SU-DHL-6 (cell line): ENCODE measurements around the gene NCKAP5.

Experiments
- H2AFZ ChIP-seq: fragments of 200-600 bp; sonication (generic); 2 replicates; pipeline ENCODE4 v1.6.1; 2014; ENCODE audit warnings: low read depth, mild to moderate bottlenecking, moderate library complexity, mixed read lengths, antibody characterized with exemption, low read length; ENCODE audit not compliant: severe bottlenecking
- H3F3A ChIP-seq: fragments of 200-600 bp; shearing (Covaris generic); 2 replicates; pipeline ENCODE4 v1.6.0; 2016; ENCODE audit warnings: antibody characterized with exemption, mild to moderate bottlenecking; ENCODE audit not compliant: insufficient read depth
- H3K27ac ChIP-seq: fragments of 200-600 bp; sonication (generic); 2 replicates; pipeline ENCODE4 v1.5.1; 2016; ENCODE audit warnings: low read depth, mild to moderate bottlenecking, low read length, moderate library complexity, mixed read lengths
- H3K27me3 ChIP-seq: fragments of 200-600 bp; sonication (generic), shearing (Covaris generic); 2 replicates; pipeline ENCODE4 v1.6.0; 2014; ENCODE audit warnings: mild to moderate bottlenecking, low read length
- H3K36me3 ChIP-seq: fragments of 200-600 bp; sonication (generic); 2 replicates; pipeline ENCODE4 v1.6.1; 2014; ENCODE audit warnings: mild to moderate bottlenecking, low read length, mixed read lengths
- H3K4me2 ChIP-seq: fragments of 300-600, 200-600 bp; shearing (Covaris generic), sonication (generic); 2 replicates; pipeline ENCODE4 v1.6.0; 2014; ENCODE audit warnings: low read length, low read depth, mild to moderate bottlenecking; ENCODE audit not compliant: poor library complexity, severe bottlenecking
- H3K4me3 ChIP-seq: fragments of 200-600 bp; sonication (generic); 2 replicates; pipeline ENCODE4 v1.5.1; 2014; ENCODE audit warnings: antibody characterized with exemption, low read length, mild to moderate bottlenecking, mixed read lengths; ENCODE audit not compliant: insufficient read depth, poor library complexity, severe bottlenecking
- H3K79me2 ChIP-seq: fragments of 200-600 bp; sonication (generic); 2 replicates; pipeline ENCODE4 v1.6.1; 2014; ENCODE audit warnings: mild to moderate bottlenecking, low read length, moderate library complexity; ENCODE audit not compliant: insufficient read depth
- H3K9ac ChIP-seq: fragments of 200-600 bp; sonication (generic); 2 replicates; pipeline ENCODE4 v1.7.0; 2014; ENCODE audit warnings: mild to moderate bottlenecking, low read length
- H3K9me2 ChIP-seq: fragments of 200-600 bp; sonication (generic); replicated peaks from 2 replicates; pipeline ENCODE4 v1.6.1; 2014; ENCODE audit warnings: low read length; ENCODE audit not compliant: insufficient read depth
- H3K9me3 ChIP-seq: fragments of 200-600 bp; sonication (generic); 2 replicates; pipeline ENCODE4 v1.6.1; 2014; ENCODE audit warnings: low read length, mixed read lengths; ENCODE audit not compliant: insufficient read depth
- H4K20me1 ChIP-seq: fragments of 200-600 bp; sonication (generic); 2 replicates; pipeline ENCODE4 v1.6.1; 2014; ENCODE audit warnings: low read depth, mild to moderate bottlenecking, antibody characterized with exemption, low read length, moderate library complexity, mixed read lengths
- CTCF ChIP-seq: fragments of 200-600 bp; sonication (generic); IDR thresholded peaks from one replicate; pipeline ENCODE4 v1.5.1; 2017; ENCODE audit warnings: antibody characterized with exemption, mild to moderate bottlenecking, low read length, moderate library complexity; ENCODE audit not compliant: insufficient read depth, poor library complexity, severe bottlenecking
- EZH2phosphoT487 ChIP-seq: fragments of 200-600 bp; sonication (generic), shearing (Covaris generic); conservative IDR thresholded peaks from 2 replicates; pipeline ENCODE4 v1.6.1; 2018; ENCODE audit warnings: mild to moderate bottlenecking, antibody characterized with exemption, low read length, moderate library complexity, mixed read lengths

Gene NCKAP5

GRCh38 chr2:132632000-132632649 is 936.1 kb downstream of the NCKAP5 start:
- Histone ChIP-seq H3F3A (no peaks in the 10 kb centered on the region), H3K9ac (no peak overlapping the region), H4K20me1 (no peaks in the 10 kb centered on the region), H3K27me3 (no peaks in the 10 kb centered on the region), H3K4me2 (no peak overlapping the region), H3K27ac (no peak overlapping the region), H3K79me2 (no peaks in the 10 kb centered on the region), H2AFZ (no peak overlapping the region), H3K9me2 (no peaks in the 10 kb centered on the region), H3K9me3 (no peaks in the 10 kb centered on the region), H3K4me3 (no peak overlapping the region), H3K36me3 (no peaks in the 10 kb centered on the region)
- TF ChIP-seq EZH2phosphoT487: no peak
- no peak for TF ChIP-seq CTCF

GRCh38 chr2:132627536-132627935 is 940.7 kb downstream of the NCKAP5 start:
- Histone ChIP-seq H3K4me2 (no peak overlapping the region), H3K27ac (no peak overlapping the region)
- TF ChIP-seq EZH2phosphoT487 (no peak), CTCF (no peak)

GRCh38 chr2:132623096-132623839 is 945.0 kb downstream of the NCKAP5 start:
- Histone ChIP-seq H3K27ac (no peak overlapping the region), H3F3A (no peaks in the 10 kb centered on the region), H2AFZ (no peak overlapping the region), H3K4me2 (no peak overlapping the region), H4K20me1 (no peaks in the 10 kb centered on the region), H3K27me3 (no peaks in the 10 kb centered on the region), H3K9ac (no peak overlapping the region), H3K9me2 (no peaks in the 10 kb centered on the region), H3K36me3 (no peaks in the 10 kb centered on the region), H3K4me3 (no peak overlapping the region), H3K9me3 (no peaks in the 10 kb centered on the region), H3K79me2 (no peaks in the 10 kb centered on the region)
- TF ChIP-seq EZH2phosphoT487 (no peak), CTCF (no peak)

More at GRCh38 chr2:132627536-132627935, 940.7 kb downstream of the NCKAP5 start:
- H3K9ac ChIP-seq: no peak overlapping the region
- H4K20me1 ChIP-seq: no peaks in the 10 kb centered on the region
- no peaks in the 10 kb centered on the region for H3K27me3 ChIP-seq
- no peak overlapping the region for H2AFZ ChIP-seq
- H3K36me3 ChIP-seq: no peaks in the 10 kb centered on the region
- H3F3A ChIP-seq: no peaks in the 10 kb centered on the region
- no peaks in the 10 kb centered on the region for H3K9me3 ChIP-seq
- H3K79me2 ChIP-seq: no peaks in the 10 kb centered on the region
- no peak overlapping the region for H3K4me3 ChIP-seq
- no peaks in the 10 kb centered on the region for H3K9me2 ChIP-seq
